HepG2 (cell line): ENCODE data around the gene IBA57. TPM values are rescaled to one million over a fixed set of nuclear protein-coding genes. Genes with fewer than 3 reads are reported as not detected.

ENCODE experiments used
- ATAC-seq: fragments of 200-7000 bp; cut with Tn5 transposase; 3 replicates; pipeline ENCODE4 v1.9.1; 2020; ENCODE audit warnings: mild to moderate bottlenecking, moderate library complexity
- BruUV-seq: library from RNA; stranded (reverse); fragments of 400-500 nt; replicated peaks from 2 replicates; lab custom pipeline; 2021; lab: Mats Ljungman, UMichigan
- CTCF ChIA-PET: fragments of 300-600 bp; formaldehyde crosslinking; extraction: SDS; loops from one replicate; lab custom pipeline; 2021; ENCODE audit warnings: low total read pairs, inconsistent platforms, low intra/inter-chr PET ratio; lab: Yijun Ruan, JAX
- POLR2A ChIA-PET: fragments of 350-600 bp; sonication (Branson Sonifier 250); formaldehyde crosslinking; loops from one replicate; lab custom pipeline; 2020; ENCODE audit warnings: antibody characterized with exemption, inconsistent platforms; lab: Yijun Ruan, JAX
- DNase-seq: peaks from one replicate; pipeline ENCODE4 v3.0.0-alpha.2; 2015; ENCODE audit warnings: low spot score
- FAIRE-seq: peaks from 3 replicates; lab custom pipeline; 2011; peaks lifted over from hg19 to GRCh38; lab: Jason Lieb, UNC
- H2AFZ ChIP-seq: one replicate; pipeline ENCODE4 v1.6.1; 2011; ENCODE audit warnings: low read length, inconsistent platforms
- H3K27ac ChIP-seq: fragments of 300-600 bp; 3 replicates; pipeline ENCODE4 v1.8.0; 2011; ENCODE audit warnings: mixed run types, mild to moderate bottlenecking, mixed read lengths, low read length, inconsistent platforms; ENCODE audit not compliant: insufficient read depth; ENCODE audit errors: extremely low read length
- H3K27me3 ChIP-seq, 2 experiments: fragments of 200-600 bp in 1 of 2; 2 replicates in 1 of 2; 3 replicates in 1 of 2; pipeline versions ENCODE4 v1.6.0 to v1.8.0; 2011; ENCODE audit warnings: low read length in 2 of 2, mild to moderate bottlenecking in 2 of 2, moderate library complexity in 2 of 2, inconsistent platforms in 1 of 2; ENCODE audit not compliant: insufficient read depth in 2 of 2, control insufficient read depth in 1 of 2
- H3K36me3 ChIP-seq, 2 experiments: fragments of 200-600 bp in 1 of 2; replicated peaks in 1 of 2; 2 replicates in 1 of 2; 3 replicates in 1 of 2; pipeline versions ENCODE4 v1.5.1 to v1.8.0; 2011; ENCODE audit warnings: low read length in 2 of 2, inconsistent platforms in 1 of 2; ENCODE audit not compliant: insufficient read depth in 2 of 2, control insufficient read depth in 1 of 2
- H3K4me1 ChIP-seq: 2 replicates; pipeline ENCODE4 v1.5.1; 2012; ENCODE audit warnings: low read length, inconsistent platforms; ENCODE audit not compliant: insufficient read depth
- H3K4me2 ChIP-seq: 2 replicates; pipeline ENCODE4 v1.6.0; 2011; ENCODE audit warnings: low read depth, low read length, inconsistent platforms
- H3K4me3 ChIP-seq, 3 experiments: fragments of 200-600 bp in 1 of 3; sonication (generic), shearing (Covaris generic) in 1 of 3; replicated peaks in 1 of 3; 2 replicates each; pipeline ENCODE4 v1.5.1; 2011 to 2016; ENCODE audit warnings: low read length in 3 of 3, inconsistent platforms in 2 of 3, low read depth in 2 of 3, mild to moderate bottlenecking in 2 of 3, control low read depth in 1 of 3, mixed read lengths in 1 of 3; ENCODE audit not compliant: insufficient read depth in 1 of 3
- H3K79me2 ChIP-seq: one replicate; pipeline ENCODE4 v1.6.1; 2011; ENCODE audit warnings: low read length, inconsistent platforms; ENCODE audit not compliant: insufficient read depth
- H3K9ac ChIP-seq: 2 replicates; pipeline ENCODE4 v1.6.0; 2011; ENCODE audit warnings: mild to moderate bottlenecking, low read depth, low read length, inconsistent platforms; ENCODE audit not compliant: insufficient read depth
- H3K9me3 ChIP-seq: 2 replicates; pipeline ENCODE4 v1.5.1; 2012; ENCODE audit warnings: mild to moderate bottlenecking, low read length
- H4K20me1 ChIP-seq: 2 replicates; pipeline ENCODE4 v1.6.0; 2011; ENCODE audit warnings: inconsistent platforms, mild to moderate bottlenecking, low read length, moderate library complexity; ENCODE audit not compliant: insufficient read depth
- ARID2 ChIP-seq: sonication (generic); formaldehyde crosslinking; IDR thresholded peaks from 2 replicates; pipeline ENCODE4 v1.8.1; 2022; ENCODE audit warnings: mild to moderate bottlenecking, missing genetic modification reagents, borderline replicate concordance
- GFI1 ChIP-seq: sonication (generic); formaldehyde crosslinking; IDR thresholded peaks from 2 replicates; pipeline ENCODE4 v1.5.0; 2020; ENCODE audit warnings: missing genetic modification reagents, mild to moderate bottlenecking, borderline replicate concordance
- HNRNPLL ChIP-seq: fragments of 200-400 bp; formaldehyde crosslinking; IDR thresholded peaks from 2 replicates; pipeline ENCODE4 v1.6.1; 2017; ENCODE audit warnings: mild to moderate bottlenecking, low read depth, low read length; ENCODE audit not compliant: poor library complexity, severe bottlenecking
- KAT8 ChIP-seq: IDR thresholded peaks from 2 replicates; pipeline ENCODE4 v1.6.1; 2016; ENCODE audit warnings: missing genetic modification reagents, missing compliant biosample characterization
- RAD51 ChIP-seq: fragments of 450-650 bp; IDR thresholded peaks from 2 replicates; pipeline ENCODE4 v1.6.1; 2016; ENCODE audit warnings: borderline replicate concordance
- REPIN1 ChIP-seq: sonication (generic); formaldehyde crosslinking; IDR thresholded peaks from 2 replicates; pipeline ENCODE4 v1.8.0; 2022; ENCODE audit warnings: missing genetic modification reagents, low read depth, mild to moderate bottlenecking, borderline replicate concordance
- RXRA ChIP-seq: sonication (generic); formaldehyde crosslinking; IDR thresholded peaks from 2 replicates; pipeline ENCODE4 v1.5.1; 2020; ENCODE audit warnings: missing genetic modification reagents
- TBX3 ChIP-seq: fragments of 450-650 bp; IDR thresholded peaks from 2 replicates; pipeline ENCODE4 v1.6.1; 2017; ENCODE audit warnings: antibody characterized with exemption, mild to moderate bottlenecking, inconsistent platforms, borderline replicate concordance
- ZBTB43 ChIP-seq: sonication (generic); formaldehyde crosslinking; conservative IDR thresholded peaks from 2 replicates; pipeline ENCODE4 v1.4.0; 2020; ENCODE audit warnings: missing genetic modification reagents
- ZMYM2 ChIP-seq: sonication (generic); formaldehyde crosslinking; IDR thresholded peaks from 2 replicates; pipeline ENCODE4 v1.8.0; 2022; ENCODE audit warnings: mild to moderate bottlenecking, missing genetic modification reagents
- ZMYM3 ChIP-seq: sonication (generic); formaldehyde crosslinking; IDR thresholded peaks from 2 replicates; pipeline ENCODE4 v1.5.1; 2020; ENCODE audit warnings: mild to moderate bottlenecking, missing genetic modification reagents
- ZNF547 ChIP-seq: sonication (generic); formaldehyde crosslinking; IDR thresholded peaks from 2 replicates; pipeline ENCODE4 v1.5.1; 2020; ENCODE audit warnings: mild to moderate bottlenecking, missing genetic modification reagents
- ZNF607 ChIP-seq: sonication (generic); formaldehyde crosslinking; IDR thresholded peaks from 2 replicates; pipeline ENCODE4 v1.5.1; 2020; ENCODE audit warnings: missing genetic modification reagents, mild to moderate bottlenecking, borderline replicate concordance
- ZNF782 ChIP-seq: sonication (generic); formaldehyde crosslinking; IDR thresholded peaks from 2 replicates; pipeline ENCODE4 v1.4.0; 2020; ENCODE audit warnings: missing genetic modification reagents, mild to moderate bottlenecking, borderline replicate concordance
- ZSCAN25 ChIP-seq: sonication (generic); formaldehyde crosslinking; IDR thresholded peaks from 2 replicates; pipeline ENCODE4 v1.8.0; 2022; ENCODE audit warnings: mild to moderate bottlenecking, missing genetic modification reagents
- WGBS: methylation state at CpG from one replicate; pipeline ENCODE4 v1.1.6; 2017; ENCODE audit warnings: low lambda C conversion rate; 5-methylcytosine and 5-hydroxymethylcytosine counted together
- in situ Hi-C: cut with HindIII; loops from 2 replicates; pipeline ENCODE4 v1.10.0; 2017; ENCODE audit warnings: low pct_unique_long_range_greater_than_20kb; ENCODE audit not compliant: extremely low pct_ligation_motif_present
- intact Hi-C: fragments of 100-400 bp; cut with micrococcal nuclease; formaldehyde crosslinking; loops from one replicate; pipeline ENCODE4 v1.10.0; 2022; ENCODE audit not compliant: unreplicated experiment
- polyA plus RNA-seq, 8 experiments: library from polyadenylated mRNA; depleted of rRNA in 3 of 8; stranded (reverse) in 7 of 8; unstranded in 1 of 8; fragments of >200 nt; fragmentation: Illumina TruSeq in 4 of 8; extraction: Trizol in 4 of 8; gene quantifications; 2 replicates each; pipeline versions ENCODE4 v1.2.1 to v1.2.3, GENCODE V29; 2011 to 2016; ENCODE audit warnings: low read depth in 4 of 8, missing spikeins in 1 of 8, mixed read lengths in 1 of 8; ENCODE audit not compliant: insufficient read depth in 1 of 8
- total RNA-seq, 5 experiments: library from RNA; depleted of rRNA; stranded (reverse); fragments of >200 nt; fragmentation: Illumina TruSeq; extraction: Trizol; gene quantifications; 2 replicates each; pipeline ENCODE4 v1.2.3, GENCODE V29; 2016; ENCODE audit warnings: low read depth in 1 of 5
- TF ChIP-seq, protein P1 (sequence below): sonication (generic); formaldehyde crosslinking; IDR thresholded peaks from 2 replicates; pipeline ENCODE4 v1.4.0; 2020; ENCODE audit warnings: missing genetic modification reagents; ENCODE audit errors: not compliant biosample characterization
- TF ChIP-seq, protein P2 (sequence below): sonication (generic); formaldehyde crosslinking; IDR thresholded peaks from 2 replicates; pipeline ENCODE4 v1.4.0; 2020; ENCODE audit warnings: mild to moderate bottlenecking, low read depth, missing genetic modification reagents
- TF ChIP-seq, protein P3 (sequence below): sonication (generic); formaldehyde crosslinking; IDR thresholded peaks from 2 replicates; pipeline ENCODE4 v1.4.0; 2020; ENCODE audit warnings: missing genetic modification reagents

Gene IBA57
- total and polyA plus RNA-seq, 2 of the 13 experiments (the other 11 are each of a cell fraction or from before 2014, with no cell fraction given) = 2.3 to 10.2 TPM

DNA sequence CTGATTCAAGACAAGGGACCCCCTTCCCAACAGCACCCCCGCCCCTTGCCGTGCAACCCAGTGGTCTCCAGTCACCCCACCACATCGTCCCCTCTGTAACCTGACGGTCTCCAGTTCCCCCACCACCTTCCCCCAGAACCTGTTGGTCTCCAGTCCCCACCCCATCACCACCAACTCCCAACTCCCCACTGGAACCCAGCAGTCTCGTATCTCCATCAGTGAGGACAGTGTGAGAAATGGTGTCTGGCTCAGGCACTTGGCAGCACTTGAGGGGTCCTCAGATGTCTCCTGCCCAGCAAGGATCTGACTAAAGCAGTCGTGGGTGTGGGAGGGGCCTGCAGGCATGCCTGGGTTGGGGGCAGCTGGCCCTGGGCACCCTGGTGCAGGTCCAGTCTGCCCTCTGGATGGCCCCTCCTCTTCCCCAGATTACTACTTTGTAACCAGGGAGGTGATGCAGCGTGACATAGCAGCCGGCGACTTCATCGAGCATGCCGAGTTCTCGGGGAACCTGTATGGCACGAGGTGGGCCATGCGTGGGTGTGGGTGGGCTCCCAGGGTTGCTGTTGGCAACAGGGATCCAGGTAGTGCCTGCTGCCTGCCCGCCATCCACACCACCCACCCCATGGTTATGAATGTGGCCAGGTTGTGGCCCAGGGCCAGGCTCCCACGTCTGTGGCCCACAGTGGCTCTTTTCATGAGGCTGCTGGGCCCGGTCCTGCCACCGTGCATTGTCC is 19.0 kb upstream of the IBA57 start:
- no peaks in the 10 kb centered on the region for H3K27me3 ChIP-seq
- intact Hi-C loops = no loop called here
- no TSS peak for BruUV-seq
- no peak overlapping the region for H2AFZ ChIP-seq
- ChIA-PET CTCF (no interaction called here), POLR2A (interaction anchor here (1.3 kb wide), 1 partner anchor 18 kb away, joined by 3 read pairs; the partner anchor contains the start of gene IBA57)
- ATAC-seq (no peak), FAIRE-seq (no peak), DNase-seq (no peak)
- no peak overlapping the region for H3K4me2 ChIP-seq
- 96% methylated on average over 11 of the region's 18 CpGs for WGBS
- no peak overlapping the region for H3K9ac ChIP-seq
- H3K27ac ChIP-seq = no peak overlapping the region
- H3K9me3 ChIP-seq = no peaks in the 10 kb centered on the region
- peaks cover 52% of the 10 kb centered on the region for H3K79me2 ChIP-seq
- no peak overlapping the region for H3K4me3 ChIP-seq
- H4K20me1 ChIP-seq = peaks cover 23% of the 10 kb centered on the region; the same call in 1 of the 2 replicates
- peaks cover 61% of the 10 kb centered on the region for H3K4me1 ChIP-seq
- TF ChIP-seq, protein P1, sequence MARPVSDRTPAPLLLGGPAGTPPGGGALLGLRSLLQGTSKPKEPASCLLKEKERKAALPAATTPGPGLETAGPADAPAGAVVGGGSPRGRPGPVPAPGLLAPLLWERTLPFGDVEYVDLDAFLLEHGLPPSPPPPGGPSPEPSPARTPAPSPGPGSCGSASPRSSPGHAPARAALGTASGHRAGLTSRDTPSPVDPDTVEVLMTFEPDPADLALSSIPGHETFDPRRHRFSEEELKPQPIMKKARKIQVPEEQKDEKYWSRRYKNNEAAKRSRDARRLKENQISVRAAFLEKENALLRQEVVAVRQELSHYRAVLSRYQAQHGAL = no peak
- TF ChIP-seq ZSCAN25 (no peak), ZMYM2 (CRISPR knock-in tag) (no peak), KAT8 (no peak), ZNF607 (no peak), REPIN1 (CRISPR knock-in tag) (no peak), RAD51 (no peak), ZMYM3 (CRISPR knock-in tag) (no peak), TBX3 (no peak), RXRA (CRISPR knock-in tag) (no peak), ZNF782 (CRISPR knock-in tag) (no peak), HNRNPLL (no peak), ZNF547 (no peak), ZBTB43 (CRISPR knock-in tag) (no peak), ARID2 (CRISPR knock-in tag) (no peak), GFI1 (CRISPR knock-in tag) (no peak)
- TF ChIP-seq, protein P2, sequence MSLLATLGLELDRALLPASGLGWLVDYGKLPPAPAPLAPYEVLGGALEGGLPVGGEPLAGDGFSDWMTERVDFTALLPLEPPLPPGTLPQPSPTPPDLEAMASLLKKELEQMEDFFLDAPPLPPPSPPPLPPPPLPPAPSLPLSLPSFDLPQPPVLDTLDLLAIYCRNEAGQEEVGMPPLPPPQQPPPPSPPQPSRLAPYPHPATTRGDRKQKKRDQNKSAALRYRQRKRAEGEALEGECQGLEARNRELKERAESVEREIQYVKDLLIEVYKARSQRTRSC = no peak
- TF ChIP-seq, protein P3, sequence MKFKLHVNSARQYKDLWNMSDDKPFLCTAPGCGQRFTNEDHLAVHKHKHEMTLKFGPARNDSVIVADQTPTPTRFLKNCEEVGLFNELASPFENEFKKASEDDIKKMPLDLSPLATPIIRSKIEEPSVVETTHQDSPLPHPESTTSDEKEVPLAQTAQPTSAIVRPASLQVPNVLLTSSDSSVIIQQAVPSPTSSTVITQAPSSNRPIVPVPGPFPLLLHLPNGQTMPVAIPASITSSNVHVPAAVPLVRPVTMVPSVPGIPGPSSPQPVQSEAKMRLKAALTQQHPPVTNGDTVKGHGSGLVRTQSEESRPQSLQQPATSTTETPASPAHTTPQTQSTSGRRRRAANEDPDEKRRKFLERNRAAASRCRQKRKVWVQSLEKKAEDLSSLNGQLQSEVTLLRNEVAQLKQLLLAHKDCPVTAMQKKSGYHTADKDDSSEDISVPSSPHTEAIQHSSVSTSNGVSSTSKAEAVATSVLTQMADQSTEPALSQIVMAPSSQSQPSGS (CRISPR knock-in tag) = no peak
- TF ChIP-seq, all 625 proteins: peak for 0
- peaks cover 4 to 17% of the 10 kb centered on the region in 2 experiments; a peak in 4 of 5 replicates for H3K36me3 ChIP-seq
- in situ Hi-C loops = no loop called here
